Epithelial cell of proximal tubule (primary cell): ENCODE data around the gene TEX52. TPM values are rescaled to one million over a fixed set of nuclear protein-coding genes. Genes with fewer than 3 reads are reported as not detected.
A peak's percentile ranks its signal among the peaks of the same experiment; 100 is the strongest.

Experiments used
- DNase-seq: peaks from one replicate; pipeline ENCODE4 v3.0.0-alpha.2; 2011; ENCODE audit warnings: low read depth
- H3K4me3 ChIP-seq: 2 replicates; pipeline ENCODE4 v1.5.1; 2011; ENCODE audit warnings: low read depth, mild to moderate bottlenecking, low read length
- total RNA-seq: library from RNA; depleted of rRNA; stranded (reverse); fragments of >200 nt; gene quantifications from 2 replicates; pipeline ENCODE4 v1.2.3, GENCODE V29; 2015
- TF ChIP-seq, protein P1 (sequence below): conservative IDR thresholded peaks from 2 replicates; pipeline ENCODE4 v1.5.1; 2012; ENCODE audit warnings: low read depth, mild to moderate bottlenecking, low read length

The TEX52 gene
- total RNA-seq, 1 donor from 2014 or later: not detected

GRCh38 chr12:2806700-2807099 lies 50.1 kb downstream of the TEX52 start:
- TF ChIP-seq, protein P1, sequence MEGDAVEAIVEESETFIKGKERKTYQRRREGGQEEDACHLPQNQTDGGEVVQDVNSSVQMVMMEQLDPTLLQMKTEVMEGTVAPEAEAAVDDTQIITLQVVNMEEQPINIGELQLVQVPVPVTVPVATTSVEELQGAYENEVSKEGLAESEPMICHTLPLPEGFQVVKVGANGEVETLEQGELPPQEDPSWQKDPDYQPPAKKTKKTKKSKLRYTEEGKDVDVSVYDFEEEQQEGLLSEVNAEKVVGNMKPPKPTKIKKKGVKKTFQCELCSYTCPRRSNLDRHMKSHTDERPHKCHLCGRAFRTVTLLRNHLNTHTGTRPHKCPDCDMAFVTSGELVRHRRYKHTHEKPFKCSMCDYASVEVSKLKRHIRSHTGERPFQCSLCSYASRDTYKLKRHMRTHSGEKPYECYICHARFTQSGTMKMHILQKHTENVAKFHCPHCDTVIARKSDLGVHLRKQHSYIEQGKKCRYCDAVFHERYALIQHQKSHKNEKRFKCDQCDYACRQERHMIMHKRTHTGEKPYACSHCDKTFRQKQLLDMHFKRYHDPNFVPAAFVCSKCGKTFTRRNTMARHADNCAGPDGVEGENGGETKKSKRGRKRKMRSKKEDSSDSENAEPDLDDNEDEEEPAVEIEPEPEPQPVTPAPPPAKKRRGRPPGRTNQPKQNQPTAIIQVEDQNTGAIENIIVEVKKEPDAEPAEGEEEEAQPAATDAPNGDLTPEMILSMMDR: no peak
- no peak overlapping the region for H3K4me3 ChIP-seq
- DNase-seq: no peak

DNA sequence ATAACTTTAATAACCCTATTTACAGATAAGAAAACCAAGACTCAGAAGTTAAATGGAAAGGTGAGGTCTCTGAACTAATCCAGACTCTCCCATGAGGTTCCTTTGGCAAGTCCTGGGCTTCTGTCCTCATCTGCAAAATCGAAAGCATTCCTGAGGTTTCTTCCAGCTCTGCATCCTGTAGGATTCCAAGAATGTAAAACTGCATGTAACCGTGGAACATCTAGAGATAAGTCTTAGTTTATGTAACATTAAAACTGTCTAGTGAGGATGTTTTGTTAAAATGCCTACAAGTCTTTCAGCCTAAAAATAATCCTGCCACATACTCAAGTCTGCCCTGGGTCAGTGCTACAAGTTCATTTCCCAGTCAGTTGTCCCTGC lies 51.7 kb downstream of the TEX52 start:
- H3K4me3 ChIP-seq: no peak overlapping the region
- TF ChIP-seq, protein P1: no peak
- no peak for DNase-seq

GRCh38 chr12:2804393-2805142 lies 52.3 kb downstream of the TEX52 start:
- TF ChIP-seq, protein P1: no peak
- no peak overlapping the region for H3K4me3 ChIP-seq
- peak; percentile 52 for DNase-seq

GRCh38 chr12:2803635-2804392 lies 53.0 kb downstream of the TEX52 start:
- H3K4me3 ChIP-seq: no peak overlapping the region
- TF ChIP-seq, protein P1: no peak
- no peak for DNase-seq

DNA sequence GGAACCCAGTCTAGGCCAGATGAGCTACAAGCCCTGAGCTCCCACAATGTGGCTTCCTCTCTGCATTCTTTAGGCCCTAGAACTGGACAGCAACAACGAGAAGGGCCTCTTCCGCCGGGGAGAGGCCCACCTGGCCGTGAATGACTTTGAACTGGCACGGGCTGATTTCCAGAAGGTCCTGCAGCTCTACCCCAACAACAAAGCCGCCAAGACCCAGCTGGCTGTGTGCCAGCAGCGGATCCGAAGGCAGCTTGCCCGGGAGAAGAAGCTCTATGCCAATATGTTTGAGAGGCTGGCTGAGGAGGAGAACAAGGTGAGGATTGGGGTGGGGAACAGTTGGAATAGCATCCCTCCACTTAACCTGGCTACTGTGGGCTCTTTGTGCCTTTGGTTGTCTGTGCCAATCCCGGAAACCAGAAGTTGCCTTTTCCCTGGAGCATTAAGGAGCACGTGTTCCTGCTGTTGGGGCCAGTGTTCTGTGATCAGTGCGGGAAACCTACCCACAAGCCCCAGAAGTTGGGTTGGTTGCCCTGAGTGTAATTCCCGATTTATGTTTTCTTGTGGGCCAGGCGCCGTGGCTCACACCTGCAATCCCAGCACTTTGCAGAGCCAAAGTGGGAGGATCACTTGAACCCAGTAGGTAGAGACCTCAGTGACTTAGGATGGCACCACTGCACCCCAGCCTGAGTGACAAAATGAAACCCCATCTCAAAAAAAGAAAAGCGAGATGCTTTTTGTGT lies 55.6 kb downstream of the TEX52 start:
- TF ChIP-seq, protein P1: no peak
- DNase-seq: no peak
- H3K4me3 ChIP-seq: no peak overlapping the region

DNA sequence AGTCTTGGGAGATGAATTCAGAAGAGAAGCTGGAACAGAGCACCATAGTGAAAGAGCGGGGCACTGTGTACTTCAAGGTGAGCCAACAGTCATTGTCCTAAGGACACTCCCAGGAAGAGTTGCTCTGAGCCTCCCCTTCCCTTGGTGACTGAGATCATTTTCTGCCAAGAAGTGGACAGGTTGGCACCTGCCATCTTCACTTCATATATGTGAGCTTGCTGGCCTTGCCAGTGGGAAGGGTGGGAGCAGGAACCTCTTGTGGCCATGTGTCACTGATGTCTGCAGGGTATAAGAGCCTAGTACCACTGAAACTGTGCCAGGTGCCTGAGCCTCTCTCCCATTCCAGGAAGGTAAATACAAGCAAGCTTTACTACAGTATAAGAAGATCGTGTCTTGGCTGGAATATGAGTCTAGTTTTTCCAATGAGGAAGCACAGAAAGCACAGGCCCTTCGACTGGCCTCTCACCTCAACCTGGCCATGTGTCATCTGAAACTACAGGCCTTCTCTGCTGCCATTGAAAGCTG lies 56.7 kb downstream of the TEX52 start:
- TF ChIP-seq, protein P1: no peak
- H3K4me3 ChIP-seq: no peak overlapping the region
- no peak for DNase-seq

Other genes starting within 250 kb of the TEX52 start
- gene FKBP4, start 62.1 kb downstream of the TEX52 start, total RNA-seq: 51.9 and 87.3 TPM in 2 replicates
- gene ITFG2, start 44.4 kb downstream of the TEX52 start, total RNA-seq: 26.3 and 35.1 TPM in 2 replicates
- gene NRIP2, start 22.0 kb downstream of the TEX52 start, total RNA-seq: not detected in 2 replicates
- 36.8 and 67.8 TPM in 2 replicates for gene FOXM1, start 20.1 kb upstream of the TEX52 start, total RNA-seq
- gene RHNO1, start 20.2 kb upstream of the TEX52 start, total RNA-seq: 40.3 and 46.2 TPM in 2 replicates
- gene TULP3, start 33.9 kb upstream of the TEX52 start, total RNA-seq: 20.0 and 26.6 TPM in 2 replicates
- gene TEAD4, start 102.4 kb upstream of the TEX52 start, total RNA-seq: 48.8 and 78.1 TPM in 2 replicates
- gene TSPAN9, start 220.3 kb upstream of the TEX52 start, total RNA-seq: 20.5 and 21.6 TPM in 2 replicates